ENCODE data around the gene FEM1C. TPM values are rescaled to one million over a fixed set of nuclear protein-coding genes. Genes with fewer than 3 reads are reported as not detected.

FEM1C gene
- polyA plus RNA-seq, 1 experiment = 14.1 TPM

- TF ChIP-seq CTCF (IDR thresholded peaks at IDR 0.05; ENCODE audit: low read depth, low read length) = no peak
- no peak for DNase-seq (ENCODE audit: low read depth, low spot score)
- Histone ChIP-seq H3K27ac (ENCODE audit: low read depth, low read length) (no peak overlapping the region), H3K4me3 (ENCODE audit: low read depth, low read length) (peak overlapping the region; percentile 83), H3K9me3 (ENCODE audit: control insufficient read depth, insufficient read depth, low read length) (peaks cover 6% of the 10 kb centered on the region), H3K27me3 (ENCODE audit: control insufficient read depth, insufficient read depth, low read length) (no peaks in the 10 kb centered on the region)
- ChIA-PET CTCF (interaction anchor here (2.8 to 2.9 kb wide), 3 partner anchors 164 to 233 kb away, joined by 7 to 19 read pairs (median 11); no protein-coding TSS in a partner anchor), POLR2A (interaction anchor here (2.4 kb wide), 1 partner anchor 81 kb away, joined by 7 read pairs; no protein-coding TSS in a partner anchor)
These were observed 2.5 kb downstream of the FEM1C start for GRCh38 chr5:115542086-115542485.

- Histone ChIP-seq H3K4me3 (ENCODE audit: low read depth, low read length) (peak overlapping the region; percentile 83), H3K27ac (ENCODE audit: low read depth, low read length) (no peak overlapping the region), H3K27me3 (ENCODE audit: control insufficient read depth, insufficient read depth, low read length) (no peaks in the 10 kb centered on the region), H3K9me3 (ENCODE audit: control insufficient read depth, insufficient read depth, low read length) (peaks cover 6% of the 10 kb centered on the region)
- POLR2A ChIA-PET = no interaction called here
- DNase-seq (ENCODE audit: low read depth, low spot score) = no peak
- TF ChIP-seq CTCF (IDR thresholded peaks at IDR 0.05; ENCODE audit: low read depth, low read length) = no peak
- CTCF ChIA-PET = interaction anchor here (1.6 to 2.9 kb wide), 3 partner anchors 164 to 232 kb away, joined by 5 to 11 read pairs (median 7); no protein-coding TSS in a partner anchor
These were observed 3.0 kb downstream of the FEM1C start for GRCh38 chr5:115541611-115542010.

GRCh38 chr5:115535479-115536035, 9.0 kb downstream of the FEM1C start:
- ChIA-PET POLR2A (no interaction called here), CTCF (interaction anchor here (0.6 kb wide), 1 partner anchor 37 kb away, joined by 3 read pairs; no protein-coding TSS in a partner anchor)
- DNase-seq (ENCODE audit: low read depth, low spot score) = no peak
- no peaks in the 10 kb centered on the region for H3K9me3 ChIP-seq (ENCODE audit: control insufficient read depth, insufficient read depth, low read length)
- no peak for TF ChIP-seq CTCF (IDR thresholded peaks at IDR 0.05; ENCODE audit: low read depth, low read length)
- no peak overlapping the region for H3K27ac ChIP-seq (ENCODE audit: low read depth, low read length)
- no peaks in the 10 kb centered on the region for H3K27me3 ChIP-seq (ENCODE audit: control insufficient read depth, insufficient read depth, low read length)
- H3K4me3 ChIP-seq (ENCODE audit: low read depth, low read length) = no peak overlapping the region

GRCh38 chr5:115532517-115532916, 12.1 kb downstream of the FEM1C start:
- CTCF ChIA-PET = no interaction called here

More at GRCh38 chr5:115532517-115532916, 12.1 kb downstream of the FEM1C start:
- Histone ChIP-seq H3K27me3 (ENCODE audit: control insufficient read depth, insufficient read depth, low read length) (no peaks in the 10 kb centered on the region), H3K27ac (ENCODE audit: low read depth, low read length) (no peak overlapping the region), H3K9me3 (ENCODE audit: control insufficient read depth, insufficient read depth, low read length) (no peaks in the 10 kb centered on the region), H3K4me3 (ENCODE audit: low read depth, low read length) (no peak overlapping the region)
- DNase-seq (ENCODE audit: low read depth, low spot score) = no peak
- TF ChIP-seq CTCF (IDR thresholded peaks at IDR 0.05; ENCODE audit: low read depth, low read length) = no peak
- POLR2A ChIA-PET = no interaction called here
